B cell (primary cell): ENCODE data around the gene SRCAP.

ENCODE experiments used
- EZH2 ChIP-seq: IDR thresholded peaks from 2 replicates; pipeline ENCODE4 v1.6.1; 2012; ENCODE audit warnings: borderline replicate concordance, low read depth, mild to moderate bottlenecking, moderate library complexity, low read length; ENCODE audit not compliant: insufficient read depth, poor library complexity, severe bottlenecking
- TF ChIP-seq, protein P1 (sequence below): fragments of 200-600 bp; IDR thresholded peaks from one replicate; pipeline ENCODE4 v1.8.0; 2022; ENCODE audit warnings: antibody characterized with exemption, mild to moderate bottlenecking

DNA sequence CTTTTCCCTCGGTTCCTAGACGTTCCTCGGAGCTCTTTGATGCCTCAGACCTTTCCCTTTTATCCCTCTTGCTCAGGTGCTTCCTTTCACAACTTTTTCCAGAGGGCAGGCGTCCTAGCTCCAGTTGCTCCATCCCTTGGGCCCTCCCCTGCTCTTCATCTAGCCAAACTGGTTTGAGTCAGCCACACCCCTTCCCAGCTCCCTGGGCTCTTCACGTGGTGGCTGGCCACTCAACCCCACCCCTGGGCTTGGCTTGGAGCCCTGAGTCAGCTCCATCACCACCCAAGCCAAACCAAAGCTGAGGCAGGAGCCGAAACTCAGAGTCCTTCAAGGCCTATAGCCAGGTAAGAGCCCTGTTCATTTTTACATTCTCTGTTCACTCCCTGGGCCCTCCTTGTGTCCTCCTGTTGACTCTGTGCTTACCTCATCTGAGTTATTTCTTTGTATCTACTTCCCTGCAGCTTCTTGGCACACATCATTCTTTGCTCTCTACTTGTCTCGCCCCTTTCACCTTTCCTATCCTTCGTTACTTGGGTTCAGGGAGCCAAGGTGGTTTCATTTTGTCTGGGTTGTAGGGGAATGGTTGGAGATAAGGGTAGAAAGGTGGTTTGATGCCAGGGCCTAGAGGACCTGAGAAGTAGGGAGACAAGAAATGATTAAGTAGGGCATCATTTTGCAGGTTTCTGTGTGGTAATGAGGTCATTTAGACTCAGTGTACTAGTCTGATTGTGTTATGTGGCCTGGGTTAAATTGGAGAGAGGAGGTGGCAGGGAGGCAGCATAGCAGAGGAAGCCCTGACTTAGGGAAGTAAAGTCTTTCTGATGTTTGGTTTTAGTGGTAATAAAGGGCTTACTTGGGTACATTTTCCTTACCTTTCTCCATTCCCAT lies 41.6 kb downstream of the SRCAP start:
- TF ChIP-seq, protein P1, sequence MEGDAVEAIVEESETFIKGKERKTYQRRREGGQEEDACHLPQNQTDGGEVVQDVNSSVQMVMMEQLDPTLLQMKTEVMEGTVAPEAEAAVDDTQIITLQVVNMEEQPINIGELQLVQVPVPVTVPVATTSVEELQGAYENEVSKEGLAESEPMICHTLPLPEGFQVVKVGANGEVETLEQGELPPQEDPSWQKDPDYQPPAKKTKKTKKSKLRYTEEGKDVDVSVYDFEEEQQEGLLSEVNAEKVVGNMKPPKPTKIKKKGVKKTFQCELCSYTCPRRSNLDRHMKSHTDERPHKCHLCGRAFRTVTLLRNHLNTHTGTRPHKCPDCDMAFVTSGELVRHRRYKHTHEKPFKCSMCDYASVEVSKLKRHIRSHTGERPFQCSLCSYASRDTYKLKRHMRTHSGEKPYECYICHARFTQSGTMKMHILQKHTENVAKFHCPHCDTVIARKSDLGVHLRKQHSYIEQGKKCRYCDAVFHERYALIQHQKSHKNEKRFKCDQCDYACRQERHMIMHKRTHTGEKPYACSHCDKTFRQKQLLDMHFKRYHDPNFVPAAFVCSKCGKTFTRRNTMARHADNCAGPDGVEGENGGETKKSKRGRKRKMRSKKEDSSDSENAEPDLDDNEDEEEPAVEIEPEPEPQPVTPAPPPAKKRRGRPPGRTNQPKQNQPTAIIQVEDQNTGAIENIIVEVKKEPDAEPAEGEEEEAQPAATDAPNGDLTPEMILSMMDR, result no peak
- no peak for TF ChIP-seq EZH2
